ENCODE results near the gene PLCB3. TPM values are rescaled to one million over a fixed set of nuclear protein-coding genes. Genes with fewer than 3 reads are reported as not detected.

Gene PLCB3
- total and polyA plus RNA-seq, 2 of the 13 experiments (the other 11 are each of a cell fraction or from before 2014, with no cell fraction given), result 7.5 to 13.8 TPM

DNA sequence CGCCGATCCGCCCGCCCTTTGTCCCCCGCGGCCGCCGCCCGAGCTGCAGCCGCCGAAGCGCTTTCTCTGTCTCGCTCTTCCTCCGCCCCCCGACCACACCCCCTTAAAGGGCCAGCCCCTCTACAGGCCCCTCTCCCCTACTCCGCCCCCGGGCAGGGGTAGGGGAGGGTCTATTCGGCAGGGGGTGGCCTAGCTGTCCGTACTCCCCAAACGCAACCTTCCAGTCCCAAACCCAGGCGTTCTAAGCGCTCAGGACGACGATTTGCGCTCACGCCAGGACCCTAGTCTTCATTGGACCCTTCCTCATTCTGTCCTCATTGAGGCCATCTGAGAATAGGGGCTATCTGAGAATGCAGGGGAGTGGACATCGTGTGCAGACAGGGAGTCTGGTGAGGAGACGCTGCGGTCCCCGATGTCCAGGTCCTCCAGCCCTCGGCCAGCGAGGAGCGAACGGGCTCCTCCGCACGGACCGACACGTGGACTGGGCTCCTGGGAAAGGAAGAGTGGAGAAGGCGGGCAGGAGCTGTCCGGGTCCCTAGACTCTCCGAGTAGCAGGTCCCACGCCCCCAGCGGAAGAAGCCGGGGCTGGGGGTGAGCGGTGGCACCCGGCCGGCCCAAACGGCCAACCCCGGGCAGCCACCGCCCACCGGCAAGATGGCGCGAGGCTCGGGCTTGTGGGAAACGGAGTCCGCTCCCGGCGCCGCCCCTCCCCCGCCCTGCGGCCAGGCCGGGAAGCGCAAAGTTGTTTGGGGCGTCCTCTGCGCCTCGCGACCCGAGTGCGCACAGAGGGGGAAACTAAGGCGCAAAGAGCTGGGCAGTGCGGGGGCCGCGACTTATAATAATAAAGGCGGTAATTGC is 4.2 kb upstream of the PLCB3 start, which contains the start of gene PPP1R14B (continued):
- TF ChIP-seq, protein P1, sequence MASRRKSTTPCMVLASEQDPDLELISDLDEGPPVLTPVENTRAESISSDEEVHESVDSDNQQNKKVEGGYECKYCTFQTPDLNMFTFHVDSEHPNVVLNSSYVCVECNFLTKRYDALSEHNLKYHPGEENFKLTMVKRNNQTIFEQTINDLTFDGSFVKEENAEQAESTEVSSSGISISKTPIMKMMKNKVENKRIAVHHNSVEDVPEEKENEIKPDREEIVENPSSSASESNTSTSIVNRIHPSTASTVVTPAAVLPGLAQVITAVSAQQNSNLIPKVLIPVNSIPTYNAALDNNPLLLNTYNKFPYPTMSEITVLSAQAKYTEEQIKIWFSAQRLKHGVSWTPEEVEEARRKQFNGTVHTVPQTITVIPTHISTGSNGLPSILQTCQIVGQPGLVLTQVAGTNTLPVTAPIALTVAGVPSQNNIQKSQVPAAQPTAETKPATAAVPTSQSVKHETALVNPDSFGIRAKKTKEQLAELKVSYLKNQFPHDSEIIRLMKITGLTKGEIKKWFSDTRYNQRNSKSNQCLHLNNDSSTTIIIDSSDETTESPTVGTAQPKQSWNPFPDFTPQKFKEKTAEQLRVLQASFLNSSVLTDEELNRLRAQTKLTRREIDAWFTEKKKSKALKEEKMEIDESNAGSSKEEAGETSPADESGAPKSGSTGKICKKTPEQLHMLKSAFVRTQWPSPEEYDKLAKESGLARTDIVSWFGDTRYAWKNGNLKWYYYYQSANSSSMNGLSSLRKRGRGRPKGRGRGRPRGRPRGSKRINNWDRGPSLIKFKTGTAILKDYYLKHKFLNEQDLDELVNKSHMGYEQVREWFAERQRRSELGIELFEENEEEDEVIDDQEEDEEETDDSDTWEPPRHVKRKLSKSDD (CRISPR knock-in tag; IDR thresholded peaks at IDR 0.05; ENCODE audit: low read depth), result no peak
- TF ChIP-seq ZMYM3 (CRISPR knock-in tag; IDR thresholded peaks at IDR 0.05) (no peak), ZSCAN30 (CRISPR knock-in tag; IDR thresholded peaks at IDR 0.05) (no peak), ZNF749 (CRISPR knock-in tag; IDR thresholded peaks at IDR 0.05; ENCODE audit: borderline replicate concordance) (no peak; the same call in 1 of the 2 replicates), SYNCRIP (IDR thresholded peaks at IDR 0.05; ENCODE audit: insufficient read depth, low read depth, low read length) (no peak), SMARCC2 (IDR thresholded peaks at IDR 0.05) (no peak), ZFP36L2 (CRISPR knock-in tag; IDR thresholded peaks at IDR 0.05) (no peak), RBFOX2 (IDR thresholded peaks at IDR 0.05; ENCODE audit: low read depth, low read length) (peak; percentile 88), ZNF766 (CRISPR knock-in tag; IDR thresholded peaks at IDR 0.05; ENCODE audit: borderline replicate concordance) (no peak), KDM3A (CRISPR knock-in tag; IDR thresholded peaks at IDR 0.05; ENCODE audit: low read depth) (no peak; the same call in 1 of the 2 replicates), PRMT3 (CRISPR knock-in tag; IDR thresholded peaks at IDR 0.05; ENCODE audit: borderline replicate concordance, low read depth) (no peak), RFX1 (IDR thresholded peaks at IDR 0.05) (no peak), YEATS4 (CRISPR knock-in tag; IDR thresholded peaks at IDR 0.05; ENCODE audit: borderline replicate concordance) (peak; percentile 7; the same call in 1 of the 2 replicates), KLF15 (CRISPR knock-in tag; IDR thresholded peaks at IDR 0.05; ENCODE audit: borderline replicate concordance) (0 out of 2 replicates have a peak, but pooled peaks have one; percentile 66), SCMH1 (CRISPR knock-in tag; IDR thresholded peaks at IDR 0.05; ENCODE audit: borderline replicate concordance) (no peak)
- TF ChIP-seq, protein P2, sequence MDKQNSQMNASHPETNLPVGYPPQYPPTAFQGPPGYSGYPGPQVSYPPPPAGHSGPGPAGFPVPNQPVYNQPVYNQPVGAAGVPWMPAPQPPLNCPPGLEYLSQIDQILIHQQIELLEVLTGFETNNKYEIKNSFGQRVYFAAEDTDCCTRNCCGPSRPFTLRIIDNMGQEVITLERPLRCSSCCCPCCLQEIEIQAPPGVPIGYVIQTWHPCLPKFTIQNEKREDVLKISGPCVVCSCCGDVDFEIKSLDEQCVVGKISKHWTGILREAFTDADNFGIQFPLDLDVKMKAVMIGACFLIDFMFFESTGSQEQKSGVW (CRISPR knock-in tag; IDR thresholded peaks at IDR 0.05; ENCODE audit: borderline replicate concordance), result no peak
- TF ChIP-seq, protein P3, sequence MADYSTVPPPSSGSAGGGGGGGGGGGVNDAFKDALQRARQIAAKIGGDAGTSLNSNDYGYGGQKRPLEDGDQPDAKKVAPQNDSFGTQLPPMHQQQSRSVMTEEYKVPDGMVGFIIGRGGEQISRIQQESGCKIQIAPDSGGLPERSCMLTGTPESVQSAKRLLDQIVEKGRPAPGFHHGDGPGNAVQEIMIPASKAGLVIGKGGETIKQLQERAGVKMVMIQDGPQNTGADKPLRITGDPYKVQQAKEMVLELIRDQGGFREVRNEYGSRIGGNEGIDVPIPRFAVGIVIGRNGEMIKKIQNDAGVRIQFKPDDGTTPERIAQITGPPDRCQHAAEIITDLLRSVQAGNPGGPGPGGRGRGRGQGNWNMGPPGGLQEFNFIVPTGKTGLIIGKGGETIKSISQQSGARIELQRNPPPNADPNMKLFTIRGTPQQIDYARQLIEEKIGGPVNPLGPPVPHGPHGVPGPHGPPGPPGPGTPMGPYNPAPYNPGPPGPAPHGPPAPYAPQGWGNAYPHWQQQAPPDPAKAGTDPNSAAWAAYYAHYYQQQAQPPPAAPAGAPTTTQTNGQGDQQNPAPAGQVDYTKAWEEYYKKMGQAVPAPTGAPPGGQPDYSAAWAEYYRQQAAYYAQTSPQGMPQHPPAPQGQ (CRISPR knock-in tag; IDR thresholded peaks at IDR 0.05; ENCODE audit: borderline replicate concordance), result no peak
- TF ChIP-seq, protein P4, sequence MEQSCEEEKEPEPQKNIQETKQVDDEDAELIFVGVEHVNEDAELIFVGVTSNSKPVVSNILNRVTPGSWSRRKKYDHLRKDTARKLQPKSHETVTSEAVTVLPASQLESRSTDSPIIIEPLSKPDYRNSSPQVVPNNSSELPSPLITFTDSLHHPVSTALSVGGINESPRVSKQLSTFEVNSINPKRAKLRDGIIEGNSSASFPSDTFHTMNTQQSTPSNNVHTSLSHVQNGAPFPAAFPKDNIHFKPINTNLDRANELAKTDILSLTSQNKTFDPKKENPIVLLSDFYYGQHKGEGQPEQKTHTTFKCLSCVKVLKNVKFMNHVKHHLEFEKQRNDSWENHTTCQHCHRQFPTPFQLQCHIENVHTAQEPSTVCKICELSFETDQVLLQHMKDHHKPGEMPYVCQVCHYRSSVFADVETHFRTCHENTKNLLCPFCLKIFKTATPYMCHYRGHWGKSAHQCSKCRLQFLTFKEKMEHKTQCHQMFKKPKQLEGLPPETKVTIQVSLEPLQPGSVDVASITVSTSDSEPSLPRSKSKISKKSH (CRISPR knock-in tag; IDR thresholded peaks at IDR 0.05; ENCODE audit: borderline replicate concordance), result no peak; the same call in 1 of the 2 replicates
- TF ChIP-seq, protein P5, sequence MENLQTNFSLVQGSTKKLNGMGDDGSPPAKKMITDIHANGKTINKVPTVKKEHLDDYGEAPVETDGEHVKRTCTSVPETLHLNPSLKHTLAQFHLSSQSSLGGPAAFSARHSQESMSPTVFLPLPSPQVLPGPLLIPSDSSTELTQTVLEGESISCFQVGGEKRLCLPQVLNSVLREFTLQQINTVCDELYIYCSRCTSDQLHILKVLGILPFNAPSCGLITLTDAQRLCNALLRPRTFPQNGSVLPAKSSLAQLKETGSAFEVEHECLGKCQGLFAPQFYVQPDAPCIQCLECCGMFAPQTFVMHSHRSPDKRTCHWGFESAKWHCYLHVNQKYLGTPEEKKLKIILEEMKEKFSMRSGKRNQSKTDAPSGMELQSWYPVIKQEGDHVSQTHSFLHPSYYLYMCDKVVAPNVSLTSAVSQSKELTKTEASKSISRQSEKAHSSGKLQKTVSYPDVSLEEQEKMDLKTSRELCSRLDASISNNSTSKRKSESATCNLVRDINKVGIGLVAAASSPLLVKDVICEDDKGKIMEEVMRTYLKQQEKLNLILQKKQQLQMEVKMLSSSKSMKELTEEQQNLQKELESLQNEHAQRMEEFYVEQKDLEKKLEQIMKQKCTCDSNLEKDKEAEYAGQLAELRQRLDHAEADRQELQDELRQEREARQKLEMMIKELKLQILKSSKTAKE (CRISPR knock-in tag; IDR thresholded peaks at IDR 0.05; ENCODE audit: borderline replicate concordance), result no peak
